Measurements from ENCODE around the gene YKT6.

Gene YKT6

GRCh38 chr7:44258865-44259546, 58.2 kb downstream of the YKT6 start:
- no peak for DNase-seq (ENCODE audit: low read depth)

DNA sequence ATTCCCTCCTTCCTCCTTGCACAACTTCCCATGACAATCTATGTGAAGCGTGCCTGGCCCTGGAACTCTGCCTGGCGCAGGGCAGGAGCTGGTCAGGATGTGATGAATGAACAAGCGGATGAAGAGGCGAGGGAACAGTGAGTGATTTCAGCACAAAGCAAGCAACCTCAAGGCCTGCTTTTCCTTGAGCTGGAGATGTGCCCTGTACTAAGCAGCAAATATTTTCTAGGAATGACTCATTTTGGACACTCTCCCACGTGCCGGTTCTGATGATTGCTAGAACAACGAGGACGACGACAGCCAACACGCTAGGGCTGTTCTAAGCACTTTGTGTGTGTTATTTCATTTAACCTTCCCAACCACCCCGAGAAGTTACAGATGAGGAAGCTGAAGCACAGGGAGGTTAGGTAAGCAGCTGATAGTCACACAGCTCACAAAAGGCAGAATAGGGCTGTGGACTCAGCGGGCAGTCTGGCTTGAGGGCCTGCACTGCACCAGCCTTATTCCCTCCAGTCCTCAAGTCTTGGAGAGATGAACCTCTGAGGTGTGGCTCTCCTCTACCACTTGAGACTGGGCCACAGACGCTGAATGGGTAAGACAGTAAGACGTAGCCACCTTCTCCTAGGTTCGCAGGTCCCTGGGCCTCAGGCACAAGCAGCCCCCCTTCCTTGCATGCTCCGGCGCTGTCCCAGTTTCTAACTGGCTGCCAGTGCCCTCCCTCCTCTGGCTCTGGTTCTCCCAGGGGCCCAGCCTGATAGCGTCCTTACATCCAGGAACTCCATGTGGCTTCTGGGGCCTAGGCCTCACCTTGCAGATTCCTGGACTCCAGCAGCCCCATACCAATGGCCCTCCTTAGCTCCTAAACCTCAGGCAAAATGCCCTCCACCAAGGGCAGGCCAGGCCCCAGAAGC, 59.0 kb downstream of the YKT6 start:
- DNase-seq (ENCODE audit: low read depth): peak; percentile 97

GRCh38 chr7:44261240-44261639, 60.5 kb downstream of the YKT6 start:
- DNase-seq (ENCODE audit: low read depth): no peak

DNA sequence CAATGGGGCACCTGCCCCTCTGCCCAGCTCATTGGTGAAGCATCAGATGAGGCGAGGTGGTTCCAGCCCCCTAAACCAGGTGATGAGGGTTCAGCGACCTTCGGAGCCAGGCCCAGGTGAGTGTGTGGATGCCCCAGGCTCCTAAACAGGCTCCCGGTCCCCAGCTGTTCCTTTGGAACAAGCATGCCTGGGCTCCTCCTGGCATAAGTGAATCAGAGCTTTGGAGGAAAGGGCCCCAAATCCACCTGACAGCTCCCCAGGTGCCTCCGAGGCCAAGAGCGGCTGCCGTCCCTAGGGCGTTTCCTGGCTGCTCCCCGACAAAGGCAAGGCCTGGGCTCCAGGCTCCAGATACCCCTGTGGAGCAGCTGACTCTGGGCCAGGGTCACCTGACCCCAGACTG, 61.3 kb downstream of the YKT6 start:
- no peak for DNase-seq (ENCODE audit: low read depth)

GRCh38 chr7:44263326-44264082, 62.7 kb downstream of the YKT6 start:
- no peak for DNase-seq (ENCODE audit: low read depth)

All from amniotic epithelial cell (primary cell).